ENCODE measurements around the gene GPR132.

GPR132 gene

GRCh38 chr14:105073720-105074600 lies 8.7 kb upstream of the GPR132 start:
- DNase-seq (ENCODE audit: low read depth, low spot score): no peak
- no peak overlapping the region for H3K4me3 ChIP-seq (ENCODE audit: low read depth, low read length)
- ChIA-PET POLR2A (no interaction called here), CTCF (interaction anchor here (1.0 to 3.8 kb wide), 9 partner anchors 12 to 306 kb away, joined by 3 to 17 read pairs (median 4); no protein-coding TSS in a partner anchor)
- TF ChIP-seq, protein P1, sequence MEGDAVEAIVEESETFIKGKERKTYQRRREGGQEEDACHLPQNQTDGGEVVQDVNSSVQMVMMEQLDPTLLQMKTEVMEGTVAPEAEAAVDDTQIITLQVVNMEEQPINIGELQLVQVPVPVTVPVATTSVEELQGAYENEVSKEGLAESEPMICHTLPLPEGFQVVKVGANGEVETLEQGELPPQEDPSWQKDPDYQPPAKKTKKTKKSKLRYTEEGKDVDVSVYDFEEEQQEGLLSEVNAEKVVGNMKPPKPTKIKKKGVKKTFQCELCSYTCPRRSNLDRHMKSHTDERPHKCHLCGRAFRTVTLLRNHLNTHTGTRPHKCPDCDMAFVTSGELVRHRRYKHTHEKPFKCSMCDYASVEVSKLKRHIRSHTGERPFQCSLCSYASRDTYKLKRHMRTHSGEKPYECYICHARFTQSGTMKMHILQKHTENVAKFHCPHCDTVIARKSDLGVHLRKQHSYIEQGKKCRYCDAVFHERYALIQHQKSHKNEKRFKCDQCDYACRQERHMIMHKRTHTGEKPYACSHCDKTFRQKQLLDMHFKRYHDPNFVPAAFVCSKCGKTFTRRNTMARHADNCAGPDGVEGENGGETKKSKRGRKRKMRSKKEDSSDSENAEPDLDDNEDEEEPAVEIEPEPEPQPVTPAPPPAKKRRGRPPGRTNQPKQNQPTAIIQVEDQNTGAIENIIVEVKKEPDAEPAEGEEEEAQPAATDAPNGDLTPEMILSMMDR (IDR thresholded peaks at IDR 0.05; ENCODE audit: insufficient read depth, low read length, missing control alignments): no peak

GRCh38 chr14:105072892-105073719 lies 7.9 kb upstream of the GPR132 start:
- POLR2A ChIA-PET: interaction anchor here (1.5 to 1.9 kb wide), 2 partner anchors 9 to 13 kb away, joined by 5 to 8 read pairs; no protein-coding TSS in a partner anchor
- TF ChIP-seq, protein P1 (IDR thresholded peaks at IDR 0.05; ENCODE audit: insufficient read depth, low read length, missing control alignments): no peak
- no peak for DNase-seq (ENCODE audit: low read depth, low spot score)
- H3K4me3 ChIP-seq (ENCODE audit: low read depth, low read length): no peak overlapping the region
- CTCF ChIA-PET: interaction anchor here (1.0 to 3.8 kb wide), 6 partner anchors 15 to 305 kb away, joined by 3 to 17 read pairs (median 4); no protein-coding TSS in a partner anchor

DNA sequence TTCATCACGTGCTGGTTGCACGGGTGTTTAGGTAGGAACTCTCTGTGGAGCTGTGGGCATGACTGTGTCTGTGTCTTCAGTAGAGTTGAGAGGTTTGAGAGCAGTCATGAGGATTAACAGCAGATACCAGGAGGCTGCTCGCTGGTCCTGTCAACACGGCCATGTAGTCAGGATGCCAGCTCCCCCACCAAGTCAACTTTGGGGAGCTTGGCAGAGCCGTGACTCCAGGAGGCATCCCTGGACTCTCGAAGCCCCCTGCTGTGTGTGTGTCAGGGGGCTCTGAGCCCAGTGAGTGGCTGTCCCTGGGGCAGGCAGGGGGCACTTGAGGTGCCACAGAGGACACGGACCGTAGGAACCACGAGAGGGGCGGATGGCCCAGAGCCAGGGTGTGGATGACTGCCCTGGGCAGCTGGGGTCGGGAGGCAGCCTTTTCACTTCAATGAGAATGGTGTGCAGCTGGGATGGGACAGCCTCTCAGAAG lies 7.2 kb upstream of the GPR132 start:
- DNase-seq (ENCODE audit: low read depth, low spot score): no peak
- TF ChIP-seq, protein P1 (IDR thresholded peaks at IDR 0.05; ENCODE audit: insufficient read depth, low read length, missing control alignments): no peak
- H3K4me3 ChIP-seq (ENCODE audit: low read depth, low read length): no peak overlapping the region
- CTCF ChIA-PET: interaction anchor here (1.0 to 3.8 kb wide), 4 partner anchors 16 to 304 kb away, joined by 3 to 17 read pairs (median 6); no protein-coding TSS in a partner anchor
- POLR2A ChIA-PET: interaction anchor here (1.3 to 1.9 kb wide), 3 partner anchors 9 to 99 kb away, joined by 4 to 8 read pairs (median 5); no protein-coding TSS in a partner anchor

- TF ChIP-seq, protein P1 (IDR thresholded peaks at IDR 0.05; ENCODE audit: insufficient read depth, low read length, missing control alignments): no peak
- DNase-seq (ENCODE audit: low read depth, low spot score): no peak
- ChIA-PET POLR2A (interaction anchor here (1.3 to 1.9 kb wide), 3 partner anchors 10 to 99 kb away, joined by 4 to 8 read pairs (median 5); no protein-coding TSS in a partner anchor), CTCF (interaction anchor here (2.0 to 3.8 kb wide), 4 partner anchors 19 to 176 kb away, joined by 5 to 17 read pairs (median 8); no protein-coding TSS in a partner anchor)
- no peak overlapping the region for H3K4me3 ChIP-seq (ENCODE audit: low read depth, low read length)
Observed at GRCh38 chr14:105071942-105072341, 6.7 kb upstream of the GPR132 start.

DNA sequence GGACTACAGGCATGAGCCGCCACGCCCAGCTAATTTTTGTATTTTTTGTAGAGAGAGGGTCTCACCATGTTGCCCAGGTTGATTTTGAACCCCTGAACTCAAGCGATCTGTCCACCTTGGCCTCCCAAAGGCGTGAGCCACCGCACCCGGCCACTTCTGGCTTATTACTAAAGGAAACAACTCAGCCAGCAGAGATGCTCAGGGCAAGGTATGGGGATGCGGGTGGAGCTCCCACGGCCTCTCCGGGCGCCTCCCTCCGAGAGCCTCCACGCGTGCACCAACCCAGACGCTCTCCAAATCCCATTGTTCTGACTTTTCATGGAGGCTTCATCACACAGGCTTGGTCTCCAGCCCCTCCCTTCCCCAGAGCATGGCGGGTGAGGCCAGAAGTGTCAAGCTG lies 6.1 kb upstream of the GPR132 start:
- ChIA-PET CTCF (interaction anchor here (0.6 to 3.8 kb wide), 7 partner anchors 9 to 175 kb away, joined by 4 to 17 read pairs (median 7); no protein-coding TSS in a partner anchor), POLR2A (interaction anchor here (1.3 to 1.9 kb wide), 3 partner anchors 10 to 98 kb away, joined by 4 to 8 read pairs (median 5); no protein-coding TSS in a partner anchor)
- TF ChIP-seq, protein P1 (IDR thresholded peaks at IDR 0.05; ENCODE audit: insufficient read depth, low read length, missing control alignments): no peak

More for the DNA sequence above, 6.1 kb upstream of the GPR132 start:
- no peak overlapping the region for H3K4me3 ChIP-seq (ENCODE audit: low read depth, low read length)
- DNase-seq (ENCODE audit: low read depth, low spot score): no peak

Measured in AG04449 (cell line).